ENCODE measurements around the gene OPRL1. TPM values are rescaled to one million over a fixed set of nuclear protein-coding genes. Genes with fewer than 3 reads are reported as not detected.
"Not testable (repeated sequence)": the region's sequence is repeated elsewhere in the genome, so short reads cannot be mapped to it uniquely, and the experiment has no call there.

OPRL1 gene
- total RNA-seq, 1 experiment from 2014 or later = 0.92 TPM

DNA sequence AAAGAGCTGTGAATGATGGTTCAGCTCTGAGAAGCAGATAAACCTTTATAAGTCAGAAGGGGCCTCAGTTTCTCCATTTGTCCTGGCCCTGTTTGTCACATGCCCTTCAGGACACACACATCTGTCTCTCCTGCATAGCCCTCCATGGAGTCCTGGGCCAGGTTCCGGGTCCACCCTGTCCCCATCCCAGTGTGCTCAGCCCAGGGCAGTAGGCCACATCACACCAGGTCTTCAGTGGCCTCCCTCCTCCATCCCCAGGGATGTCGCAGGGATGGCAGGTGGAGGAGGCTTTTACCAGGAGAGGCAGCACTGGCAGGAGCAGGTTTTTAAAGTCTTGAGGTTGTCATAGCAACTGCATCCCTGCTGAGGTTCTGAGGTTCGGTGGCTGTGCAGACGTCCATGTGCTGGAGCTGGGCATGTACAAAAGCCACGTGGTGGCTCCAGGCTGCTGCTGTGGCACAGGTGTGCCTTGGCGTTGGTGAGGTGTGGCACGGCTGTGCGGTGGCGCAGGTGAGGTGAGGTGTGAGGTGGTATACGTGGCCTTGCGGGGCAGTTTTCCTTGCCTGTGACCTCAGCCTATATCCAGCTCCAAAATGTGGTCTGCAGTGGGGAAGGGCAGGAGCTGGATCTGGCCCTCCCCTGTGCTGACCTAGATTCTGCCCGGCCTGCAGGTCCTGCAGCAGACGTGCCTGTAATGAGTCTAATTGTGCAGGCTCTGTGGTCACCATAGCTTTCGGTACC is 35.5 kb downstream of the OPRL1 start:
- DNase-seq (ENCODE audit: low read depth) = no peak

DNA sequence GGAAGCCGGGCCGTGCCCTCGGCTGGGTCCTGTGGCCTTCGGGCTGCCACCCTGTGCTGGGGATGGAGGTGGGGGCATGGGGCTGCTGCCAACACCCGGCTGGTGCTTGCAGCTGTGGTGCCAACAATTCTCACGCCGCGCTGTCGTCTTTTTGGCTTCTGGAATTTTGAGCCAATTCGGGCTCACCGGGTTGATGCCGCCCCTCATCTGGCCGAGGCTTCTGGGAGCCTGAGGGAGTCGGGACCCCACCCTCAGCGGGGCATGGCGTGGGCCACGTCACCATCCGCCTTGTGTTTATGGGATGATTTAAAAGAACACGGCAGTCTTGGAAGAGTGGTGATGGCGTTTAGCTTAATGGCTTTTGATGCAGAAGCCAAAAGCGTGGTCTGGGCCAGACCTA is 36.1 kb downstream of the OPRL1 start:
- DNase-seq (ENCODE audit: low read depth) = no peak

DNA sequence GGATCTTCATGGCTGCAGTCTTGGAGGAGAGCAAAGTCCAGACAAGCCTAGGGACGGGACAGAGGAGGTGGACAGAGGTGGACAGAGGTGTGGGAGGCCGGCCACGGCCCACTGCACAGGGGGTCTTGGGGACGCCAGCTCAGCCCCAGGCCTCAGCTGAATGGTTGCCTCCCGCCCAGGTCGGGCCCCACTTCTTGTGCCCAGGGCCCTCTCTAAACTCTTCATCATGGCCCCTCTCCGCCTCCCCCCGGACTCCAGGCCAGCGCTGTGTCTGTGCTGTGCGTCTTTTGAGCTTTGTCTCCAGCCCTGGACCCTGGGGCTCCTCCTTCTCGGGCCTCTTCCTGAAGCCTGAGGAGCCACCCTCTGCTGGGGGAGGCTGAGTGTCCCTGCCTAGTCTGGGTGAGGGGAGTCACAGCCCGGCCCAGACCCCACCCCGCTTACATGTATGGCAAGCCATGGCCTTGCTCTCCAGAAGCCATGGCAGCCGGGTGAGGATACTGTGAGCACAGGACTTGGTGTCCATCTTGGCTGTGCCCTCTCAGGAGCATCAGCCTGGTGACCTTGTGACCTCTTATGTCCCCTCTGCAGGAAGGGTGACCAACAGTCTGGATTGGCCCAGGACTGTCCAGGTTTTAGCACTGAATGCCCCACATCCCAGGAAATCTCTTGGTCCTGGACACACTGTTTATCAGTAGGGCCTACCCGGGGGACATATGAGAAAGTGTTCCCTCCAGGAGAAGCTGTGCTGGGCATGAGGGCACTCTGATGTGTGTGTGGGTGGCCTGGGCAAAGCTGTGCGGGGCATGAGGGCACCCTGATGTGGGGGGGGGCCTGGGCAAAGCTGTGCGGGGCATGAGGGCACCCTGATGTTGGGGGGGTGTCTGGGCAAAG is 36.9 kb downstream of the OPRL1 start:
- DNase-seq (ENCODE audit: low read depth) = no peak

DNA sequence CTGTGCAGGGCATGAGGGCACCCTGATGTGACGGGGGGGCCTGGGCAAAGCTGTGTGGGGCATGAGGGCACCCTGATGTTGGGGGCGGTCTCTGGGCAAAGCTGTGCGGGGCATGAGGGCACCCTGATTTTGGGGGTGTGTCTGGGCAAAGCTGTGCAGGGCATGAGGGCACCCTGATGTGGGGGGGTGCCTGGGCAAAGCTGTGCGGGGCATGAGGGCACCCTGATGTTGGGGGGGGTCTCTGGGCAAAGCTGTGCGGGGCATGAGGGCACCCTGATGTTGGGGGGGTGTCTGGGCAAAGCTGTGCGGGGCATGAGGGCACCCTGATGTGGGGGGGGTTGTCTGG is 37.5 kb downstream of the OPRL1 start:
- DNase-seq (ENCODE audit: low read depth) = not testable (repeated sequence)

DNA sequence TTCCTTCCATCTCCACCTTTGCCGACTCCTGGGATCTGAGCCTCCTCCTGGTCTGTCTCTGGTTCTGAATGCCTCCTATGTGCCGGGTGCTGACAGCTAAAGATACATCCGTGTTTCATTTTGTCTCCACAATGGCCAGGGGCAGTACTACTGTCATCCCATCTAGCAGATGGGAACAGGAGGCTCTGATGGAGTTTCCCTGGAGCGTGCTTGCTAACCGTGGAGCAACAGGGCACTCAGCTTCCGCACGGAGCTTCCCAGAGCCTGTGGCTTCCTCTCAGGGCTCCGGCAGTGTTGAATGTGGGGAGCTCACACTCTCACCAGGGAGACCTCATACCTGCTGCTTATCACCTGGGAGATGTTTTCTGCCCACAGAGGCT is 39.4 kb downstream of the OPRL1 start:
- DNase-seq (ENCODE audit: low read depth) = no peak

DNA sequence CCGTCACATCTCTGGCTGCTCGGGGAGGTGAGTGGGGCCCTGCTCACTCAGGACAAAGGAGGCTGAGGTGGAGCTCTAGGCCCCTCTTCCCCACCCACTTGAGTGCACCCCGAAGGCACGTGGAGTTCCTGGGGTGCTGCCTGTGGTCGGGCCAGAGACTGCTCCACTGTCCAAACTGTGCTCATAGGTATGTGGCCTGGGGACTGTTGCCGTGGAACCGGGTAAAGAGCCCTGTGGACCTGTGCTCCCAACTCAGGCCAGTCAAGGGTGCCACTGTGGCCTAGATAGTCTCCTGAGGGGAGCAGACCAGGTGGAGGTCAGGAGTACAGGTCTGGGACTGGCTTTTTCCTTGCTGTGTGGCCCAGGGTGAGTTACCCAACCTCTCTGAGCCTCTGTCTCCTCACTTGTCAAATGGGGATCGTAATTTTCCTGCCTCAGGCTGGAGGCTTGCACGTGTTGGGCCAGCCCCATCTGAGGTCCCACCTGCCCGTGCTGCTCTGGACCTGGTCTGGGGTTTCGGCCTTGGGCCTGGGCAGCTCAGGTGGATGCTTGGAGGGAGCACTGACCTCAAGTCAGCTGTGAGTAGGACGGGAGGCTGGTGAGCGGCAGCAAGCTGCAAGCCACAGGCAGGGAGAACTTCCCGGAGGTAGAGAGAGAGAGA is 39.9 kb downstream of the OPRL1 start:
- DNase-seq (ENCODE audit: low read depth) = no peak

DNA sequence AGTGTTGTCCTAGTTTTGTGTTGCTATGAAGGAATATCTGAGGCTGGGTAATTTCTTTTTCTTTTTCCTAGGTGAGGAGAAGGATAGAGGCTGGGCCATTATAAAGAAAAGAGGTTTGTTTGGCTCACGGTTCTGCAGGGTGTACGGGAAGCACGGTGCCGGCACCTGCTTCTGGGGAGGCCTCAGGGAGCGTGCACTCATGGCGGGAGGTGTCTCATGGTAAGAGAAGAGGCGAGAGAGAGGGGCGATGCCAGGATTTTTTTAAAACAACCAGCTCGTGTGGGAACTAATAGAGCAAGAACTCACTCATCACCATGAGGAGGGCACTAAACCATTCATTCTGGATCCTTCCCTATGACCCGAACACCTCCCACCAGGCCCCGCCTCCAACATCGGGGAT is 41.7 kb downstream of the OPRL1 start:
- DNase-seq (ENCODE audit: low read depth) = no peak

DNA sequence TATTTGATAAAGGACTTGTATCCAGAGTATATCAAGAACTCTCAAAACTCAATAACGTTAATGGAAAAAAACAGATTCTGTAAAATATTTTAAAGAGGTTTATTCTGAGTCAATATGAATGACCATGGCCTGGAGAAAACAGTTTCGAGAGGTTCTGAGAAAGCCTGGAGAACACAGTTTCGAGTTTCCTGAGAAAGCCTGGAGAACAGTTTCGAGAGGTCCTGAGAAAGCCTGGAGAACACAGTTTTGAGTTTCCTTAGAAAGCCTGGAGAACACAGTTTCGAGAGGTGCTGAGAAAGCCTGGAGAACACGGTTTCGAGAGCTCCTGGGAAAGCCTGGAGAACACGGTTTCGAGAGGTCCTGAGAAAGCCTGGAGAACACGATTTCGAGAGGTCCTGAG is 43.0 kb downstream of the OPRL1 start:
- DNase-seq (ENCODE audit: low read depth) = not testable (repeated sequence)

DNA sequence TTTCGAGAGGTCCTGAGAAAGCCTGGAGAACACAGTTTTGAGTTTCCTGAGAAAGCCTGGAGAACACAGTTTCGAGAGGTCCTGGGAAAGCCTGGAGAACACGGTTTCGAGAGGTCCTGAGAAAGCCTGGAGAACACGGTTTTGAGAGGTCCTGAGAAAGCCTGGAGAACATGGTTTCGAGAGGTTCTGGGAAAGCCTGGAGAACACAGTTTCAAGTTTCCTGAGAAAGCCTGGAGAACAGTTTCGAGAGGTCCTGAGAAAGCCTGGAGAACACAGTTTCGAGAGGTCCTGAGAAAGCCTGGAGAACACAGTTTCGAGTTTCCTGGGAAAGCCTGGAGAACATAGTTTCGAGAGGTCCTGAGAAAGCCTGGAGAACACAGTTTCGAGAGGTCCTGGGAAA is 43.6 kb downstream of the OPRL1 start:
- not testable (repeated sequence) for DNase-seq (ENCODE audit: low read depth)

DNA sequence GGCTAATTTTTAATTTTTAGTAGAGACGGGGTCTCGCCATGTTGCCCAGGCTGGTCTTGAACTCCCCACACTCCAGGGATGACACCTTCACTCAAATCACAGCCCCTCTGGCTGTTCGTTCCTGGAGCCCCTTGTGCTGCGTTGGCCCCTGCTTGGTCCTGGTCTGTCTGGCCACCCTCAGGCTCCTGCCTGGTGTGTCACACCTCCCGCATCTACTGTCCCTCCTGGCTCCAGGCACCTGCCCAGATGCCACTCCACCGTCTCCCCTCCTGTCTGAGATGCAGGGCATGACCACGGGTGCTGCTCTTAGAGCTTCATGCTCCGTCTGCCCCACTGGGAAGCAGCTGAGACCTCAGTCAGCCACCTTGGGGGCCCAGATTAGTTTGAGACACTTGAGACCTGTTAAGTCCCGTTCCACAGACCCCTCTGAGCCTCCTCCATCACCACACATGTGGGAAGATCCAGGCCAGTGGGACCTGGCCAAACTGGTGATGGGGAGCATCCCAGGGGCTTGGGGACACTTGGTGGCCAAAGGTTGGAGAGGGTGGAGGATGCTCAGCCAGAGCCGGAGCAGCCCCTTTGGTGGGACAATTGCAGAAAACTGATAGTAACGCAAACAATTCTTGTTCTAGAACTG is 49.4 kb downstream of the OPRL1 start:
- DNase-seq (ENCODE audit: low read depth) = no peak

DNA sequence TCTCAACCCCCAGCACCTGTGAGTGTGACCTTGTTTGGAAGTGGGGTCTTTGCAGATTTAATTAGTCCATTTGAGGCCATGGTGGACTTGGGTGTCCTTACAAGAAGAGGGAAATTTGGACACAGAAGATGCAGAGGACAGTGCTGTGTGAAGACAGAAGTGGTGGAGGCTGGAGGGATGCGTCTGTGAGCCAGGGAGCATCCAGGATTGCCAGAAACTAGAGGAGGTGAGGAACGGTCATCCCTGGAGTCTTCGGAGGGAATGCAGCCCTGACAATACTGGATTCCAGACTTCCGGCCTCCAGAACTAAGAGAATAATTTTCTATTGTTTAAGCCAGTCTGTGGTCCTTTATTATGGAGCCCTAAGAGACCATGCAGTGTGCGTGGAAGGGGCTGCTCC is 50.4 kb downstream of the OPRL1 start:
- no peak for DNase-seq (ENCODE audit: low read depth)

DNA sequence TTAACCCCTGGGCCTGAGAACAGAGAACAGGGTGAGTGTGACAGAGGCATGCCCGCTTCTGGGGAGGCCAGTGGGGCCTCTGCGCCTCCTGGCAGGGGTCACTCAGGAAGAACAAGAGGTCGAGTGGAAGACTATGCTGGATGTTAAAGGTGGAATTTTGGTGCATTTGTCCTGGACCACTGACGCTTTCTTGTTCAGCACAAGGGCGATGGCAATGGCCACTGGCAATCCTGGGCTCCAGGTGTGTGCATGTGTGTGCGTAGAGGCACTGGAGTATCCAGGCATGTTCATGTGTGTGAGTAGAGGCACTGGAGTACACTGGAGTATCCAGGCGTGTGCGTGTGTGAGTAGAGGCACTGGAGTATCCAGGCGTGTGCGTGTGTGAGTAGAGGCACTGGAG is 51.0 kb downstream of the OPRL1 start:
- no peak for DNase-seq (ENCODE audit: low read depth)

DNA sequence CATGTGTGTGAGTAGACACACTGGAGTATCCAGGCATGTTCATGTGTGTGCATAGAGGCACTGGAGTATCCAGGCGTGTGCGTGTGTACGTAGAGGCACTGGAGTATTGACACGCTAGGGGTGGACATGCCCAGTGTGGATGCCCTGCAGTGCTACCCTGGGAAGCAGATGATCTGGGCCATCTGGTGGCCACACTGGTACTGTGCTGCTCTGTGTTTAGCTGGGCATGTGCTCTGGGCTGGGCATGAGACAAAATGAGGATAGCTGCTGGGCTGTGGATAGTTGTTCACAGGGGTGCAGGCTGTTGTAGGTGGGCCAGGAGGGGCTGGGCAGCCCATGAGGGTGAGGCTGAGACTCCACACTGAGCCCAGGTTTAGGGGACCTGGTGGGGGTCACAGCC is 51.5 kb downstream of the OPRL1 start:
- peak; percentile 20 for DNase-seq (ENCODE audit: low read depth)

DNA sequence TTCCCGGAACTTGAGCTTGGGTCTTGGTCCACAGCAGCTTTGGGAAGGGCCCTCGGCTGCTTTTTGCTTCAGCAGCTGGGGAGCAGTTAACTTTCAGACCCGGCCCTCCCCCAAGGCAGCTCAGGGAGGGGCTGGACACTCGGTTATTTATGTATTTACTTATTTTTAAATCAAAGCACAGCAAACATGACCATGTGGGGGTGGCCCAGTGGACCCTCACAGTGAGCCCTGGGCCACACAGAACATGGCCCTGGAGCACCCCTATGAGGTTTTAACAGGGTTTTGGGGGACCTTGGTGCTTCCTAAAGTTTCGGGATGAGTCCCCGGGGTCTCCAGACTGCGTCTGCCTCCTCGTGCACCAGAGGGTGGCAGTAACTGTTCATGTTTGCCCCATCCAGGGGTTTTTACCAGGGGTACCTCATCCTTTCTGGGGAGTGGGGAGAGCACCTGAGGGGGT is 54.1 kb downstream of the OPRL1 start:
- no peak for DNase-seq (ENCODE audit: low read depth)

DNA sequence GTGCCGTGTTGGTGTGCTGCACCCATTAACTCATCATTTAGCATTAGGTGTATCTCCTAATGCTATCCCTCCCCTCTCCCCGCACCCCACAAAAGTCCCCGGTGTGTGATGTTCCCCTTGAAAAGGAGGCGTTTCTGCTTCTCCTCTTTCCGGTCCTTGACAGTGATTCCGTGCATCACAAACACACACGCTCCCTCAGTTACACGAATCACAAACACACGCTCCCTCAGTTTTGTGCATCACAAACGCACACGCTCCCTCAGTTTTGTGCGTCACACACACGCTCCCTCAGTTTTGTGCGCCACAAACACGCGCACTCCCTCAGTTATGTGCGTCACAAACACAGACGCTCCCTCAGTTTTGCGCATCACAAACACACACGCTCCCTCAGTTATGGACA is 54.9 kb downstream of the OPRL1 start:
- not testable (repeated sequence) for DNase-seq (ENCODE audit: low read depth)

DNA sequence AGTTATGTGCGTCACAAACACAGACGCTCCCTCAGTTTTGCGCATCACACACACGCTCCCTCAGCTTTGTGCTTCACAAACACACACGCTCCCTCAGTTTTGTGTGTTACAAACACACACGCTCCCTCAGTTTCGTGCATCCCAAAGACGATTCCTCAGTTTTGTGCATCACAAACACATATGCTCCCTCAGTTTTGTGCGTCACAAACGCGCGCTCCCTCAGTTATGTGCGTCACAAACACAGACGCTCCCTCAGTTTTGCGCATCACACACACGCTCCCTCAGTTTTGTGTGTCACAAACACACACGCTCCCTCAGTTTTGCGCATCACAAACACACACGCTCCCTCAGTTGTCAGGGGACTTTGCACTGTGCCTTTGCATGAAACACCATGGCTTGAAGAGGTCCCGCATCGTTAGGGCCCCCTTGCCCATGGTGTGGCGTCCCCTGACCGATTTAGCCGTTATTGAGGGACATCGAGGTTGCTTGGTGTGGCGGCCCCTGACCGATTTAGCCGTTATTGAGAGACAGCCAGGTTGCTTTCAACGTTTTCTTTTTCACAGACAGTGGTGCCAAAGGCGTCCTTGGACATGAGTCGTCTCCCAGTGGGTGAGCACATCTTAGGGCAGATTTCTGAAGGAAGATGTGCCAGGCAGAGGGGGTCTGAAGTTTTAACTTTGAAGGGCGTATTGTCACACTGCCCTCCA is 56.3 kb downstream of the OPRL1 start:
- no peak for DNase-seq (ENCODE audit: low read depth)

DNA sequence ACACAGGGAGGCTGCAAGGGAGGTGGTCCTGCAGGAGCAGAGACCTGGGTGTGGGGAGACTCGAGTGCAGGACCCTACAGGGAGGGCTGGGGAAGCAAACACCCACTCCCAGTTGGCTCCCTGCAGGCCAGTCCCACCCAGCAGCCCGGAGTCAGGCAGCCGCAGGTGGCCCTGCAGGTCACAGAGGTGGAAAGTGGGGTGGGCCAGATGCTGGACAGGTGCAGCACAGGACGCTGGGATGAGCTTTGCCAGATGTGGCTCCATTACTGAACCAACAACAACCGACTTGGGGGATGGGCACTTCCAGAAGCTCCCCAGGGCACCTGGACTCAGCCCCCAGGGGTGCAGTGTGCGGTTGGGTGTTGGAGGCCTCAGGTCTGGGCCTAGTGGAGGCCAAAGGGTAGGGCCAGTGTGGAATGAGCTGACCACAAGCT is 57.7 kb downstream of the OPRL1 start:
- DNase-seq (ENCODE audit: low read depth) = no peak

DNA sequence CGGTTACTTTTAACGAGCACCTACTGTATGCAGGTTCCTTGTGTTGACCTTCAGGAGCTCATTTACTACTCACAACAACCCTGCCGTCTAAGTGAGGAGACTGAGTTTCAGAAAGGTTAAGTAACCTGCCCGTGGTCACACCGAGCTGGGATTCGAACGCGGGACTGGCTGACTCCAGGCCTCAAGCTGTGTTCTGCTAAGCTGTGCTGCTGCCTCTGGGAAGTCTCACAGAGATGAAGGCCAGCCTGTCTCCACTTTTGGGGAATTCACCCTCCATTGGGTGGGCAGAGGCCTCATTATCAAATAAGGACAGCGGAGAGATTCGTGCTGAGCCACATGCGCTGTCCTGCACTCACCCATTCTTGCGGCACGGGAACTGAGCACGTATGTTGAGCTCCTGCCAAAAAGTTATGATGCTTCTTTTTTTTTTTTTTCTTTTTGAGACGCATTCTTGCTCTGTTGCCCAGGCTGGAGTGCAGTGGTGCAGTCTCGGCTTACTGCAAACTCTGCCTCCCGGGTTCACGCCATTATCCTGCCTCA is 58.5 kb downstream of the OPRL1 start:
- DNase-seq (ENCODE audit: low read depth) = no peak

DNA sequence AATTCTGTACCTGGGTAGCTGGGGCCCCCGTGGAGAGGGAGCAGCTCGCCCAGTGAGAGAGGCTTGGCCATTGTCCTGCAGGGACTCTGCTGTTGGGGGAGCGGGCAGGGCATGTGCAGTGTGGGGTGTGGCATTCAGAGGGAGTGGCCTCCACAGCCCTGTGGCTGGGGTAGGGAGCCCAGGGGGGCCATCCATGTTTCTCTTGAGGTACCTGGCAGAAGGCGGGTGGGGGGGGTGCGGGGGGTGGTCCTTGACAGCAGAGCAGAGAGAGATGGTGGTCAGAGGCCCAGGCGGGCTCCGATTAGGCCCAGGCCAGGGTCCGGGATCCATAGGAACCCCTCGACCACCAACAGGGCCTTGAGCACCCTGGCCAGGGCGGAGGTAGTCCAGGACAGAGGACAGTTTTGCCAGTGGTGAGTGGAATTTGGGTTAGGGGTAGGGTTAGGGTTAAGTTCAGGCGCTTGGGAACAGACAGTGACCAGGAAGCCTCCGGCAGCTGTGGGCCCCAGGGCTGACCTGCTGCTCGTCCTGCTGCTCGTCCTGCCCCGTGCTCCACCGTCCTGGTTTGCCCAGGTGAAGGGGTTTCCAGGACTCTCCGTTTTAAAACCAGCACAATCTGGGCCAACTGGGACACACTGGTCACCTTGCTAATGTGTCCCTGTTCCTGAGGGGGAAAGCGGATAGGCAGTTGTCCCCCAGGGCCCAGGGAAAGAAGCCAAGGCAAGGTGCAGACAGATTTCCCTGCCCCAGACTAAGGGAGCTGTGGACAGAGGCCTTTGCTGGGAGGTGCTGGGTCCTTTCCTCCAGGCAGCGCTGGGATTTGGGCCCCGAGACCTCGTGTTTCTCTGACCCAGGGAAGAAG is 59.5 kb downstream of the OPRL1 start:
- no peak for DNase-seq (ENCODE audit: low read depth)

Data from LHCN-M2 (cell line).